ENCODE data around the gene ZSCAN18. TPM values are rescaled to one million over a fixed set of nuclear protein-coding genes. Genes with fewer than 3 reads are reported as not detected.

The ZSCAN18 gene
- total and polyA plus RNA-seq, 11 donors: 41.9 to 114 (median 71.8) TPM

GRCh38 chr19:58059671-58060078 is 38.4 kb downstream of the ZSCAN18 start:
- WGBS, 4 donors: 6 to 24% (median 16%) methylated on average over 12 to 28 of the region's 28 CpGs
- no peak for DNase-seq
- Histone ChIP-seq H3K36me3 (peaks cover 0 to 30% (median 6%) of the 10 kb centered on the region in 9 donors), H3K9me3 (peaks cover 0 to 53% (median 4%) of the 10 kb centered on the region in 12 donors), H3K4me1 (peaks cover 0 to 19% (median 8%) of the 10 kb centered on the region in 12 donors), H3K27me3 (no peaks in the 10 kb centered on the region), H3K27ac (peak overlapping the region; percentile 78 to 100 (median 95)), H3K4me3 (peak overlapping the region; percentile 47 to 95 (median 72))
- TF ChIP-seq POLR2A (IDR thresholded peaks at IDR 0.05) (no peak), CTCF (IDR thresholded peaks at IDR 0.05) (no peak)
- intact Hi-C loops (cut with DNase I): loop anchor here in 7 of 10 donors (1.0 to 5.0 kb wide), 5 partner anchors 37 to 57 kb away; partner anchors contain the start of genes ZSCAN18 (in 5 of the 7) and ZNF606 (in 1 of the 7)
- peak in 1 of 4 donors; percentile 3 for ATAC-seq

GRCh38 chr19:58059003-58059670 is 38.9 kb downstream of the ZSCAN18 start, which contains the start of gene ZNF135:
Gene ZNF135 (plus strand): TSS chr19:58059282. CDS start chr19:58060003, 721 bp downstream.
- peak in 1 of 2 donors; percentile 31 for TF ChIP-seq POLR2A (IDR thresholded peaks at IDR 0.05)
- TF ChIP-seq CTCF (IDR thresholded peaks at IDR 0.05): no peak
- peak; percentile 95 to 97 (median 97) for ATAC-seq
- WGBS, 4 donors: 0 to 1% (median 1%) methylated on average over 22 to 62 of the region's 62 CpGs
- intact Hi-C loops (cut with DNase I): loop anchor here in 6 of 10 donors (1.0 to 5.0 kb wide), 5 partner anchors 37 to 57 kb away; partner anchors contain the start of genes ZSCAN18 (in 4 of the 6) and ZNF606 (in 1 of the 6)
- H3K36me3 ChIP-seq: peaks cover 0 to 25% (median 1%) of the 10 kb centered on the region in 9 donors
- H3K4me1 ChIP-seq: peaks cover 0 to 25% (median 11%) of the 10 kb centered on the region in 12 donors
- peaks cover 0 to 52% (median 2%) of the 10 kb centered on the region in 12 donors for H3K9me3 ChIP-seq
- H3K27ac ChIP-seq: peak within 1 kb of the TSS; percentile 78 to 100 (median 95)
- H3K27me3 ChIP-seq: no peaks in the 10 kb centered on the region
- peak within 1 kb of the TSS; percentile 47 to 95 (median 72) for H3K4me3 ChIP-seq
- DNase-seq: peak; percentile 93 to 95 (median 94)

GRCh38 chr19:58058467-58058866 is 39.6 kb downstream of the ZSCAN18 start:
- H3K36me3 ChIP-seq: peaks cover 0 to 19% (median 0%) of the 10 kb centered on the region in 9 donors
- intact Hi-C loops (cut with DNase I): loop anchor here in 6 of 10 donors (2.0 to 5.0 kb wide), 4 partner anchors 36 to 40 kb away; partner anchors contain the start of gene ZSCAN18 (in 4 of the 6)
- DNase-seq (no peak), ATAC-seq (no peak)
- peaks cover 0 to 52% (median 1%) of the 10 kb centered on the region in 12 donors for H3K9me3 ChIP-seq
- H3K4me3 ChIP-seq: peak overlapping the region in 11 of 12 donors; percentile 57 to 95 (median 76)
- no peaks in the 10 kb centered on the region for H3K27me3 ChIP-seq
- TF ChIP-seq CTCF (IDR thresholded peaks at IDR 0.05) (no peak), POLR2A (IDR thresholded peaks at IDR 0.05) (no peak)
- peak overlapping the region; percentile 78 to 100 (median 95) for H3K27ac ChIP-seq
- peaks cover 0 to 27% (median 13%) of the 10 kb centered on the region in 12 donors for H3K4me1 ChIP-seq
- 89 to 94% (median 90%) methylated on average over 13 of the region's 13 CpGs for WGBS, 4 donors

GRCh38 chr19:58056861-58057260 is 41.2 kb downstream of the ZSCAN18 start:
- 90 to 95% (median 94%) methylated on average over 6 to 8 of the region's 8 CpGs for WGBS, 4 donors
- H3K4me1 ChIP-seq: peaks cover 0 to 27% (median 13%) of the 10 kb centered on the region in 12 donors
- H3K27ac ChIP-seq: no peak overlapping the region
- H3K4me3 ChIP-seq: no peak overlapping the region
- intact Hi-C loops (cut with DNase I): loop anchor here in 4 of 10 donors (5.0 kb wide), 2 partner anchors 35 to 40 kb away; partner anchors contain the start of gene ZSCAN18 (in 3 of the 4)
- peaks cover 0 to 57% (median 1%) of the 10 kb centered on the region in 12 donors for H3K9me3 ChIP-seq
- TF ChIP-seq POLR2A (IDR thresholded peaks at IDR 0.05) (no peak), CTCF (IDR thresholded peaks at IDR 0.05) (no peak)
- DNase-seq (no peak), ATAC-seq (no peak)
- H3K36me3 ChIP-seq: peaks cover 0 to 7% (median 0%) of the 10 kb centered on the region in 9 donors
- H3K27me3 ChIP-seq: no peaks in the 10 kb centered on the region
